Activated naive CD8-positive, alpha-beta T cell (primary cell): ENCODE results near the gene MAP3K14.

ENCODE experiments used
- H3K27ac Mint-ChIP-seq: one replicate; pipeline ENCODE4 v1.8.0; 2021; ENCODE audit warnings: mixed read lengths
- H3K27me3 Mint-ChIP-seq: one replicate; pipeline ENCODE4 v1.8.0; 2021; ENCODE audit warnings: mixed read lengths
- H3K36me3 Mint-ChIP-seq: one replicate; pipeline ENCODE4 v1.8.0; 2021; ENCODE audit warnings: mixed read lengths
- H3K4me1 Mint-ChIP-seq: one replicate; pipeline ENCODE4 v1.8.0; 2021; ENCODE audit warnings: low read depth, mixed read lengths
- H3K4me3 Mint-ChIP-seq: one replicate; pipeline ENCODE4 v1.8.0; 2021; ENCODE audit warnings: mild to moderate bottlenecking, mixed read lengths
- H3K9me3 Mint-ChIP-seq: one replicate; pipeline ENCODE4 v1.8.0; 2021; ENCODE audit warnings: low read depth, mixed read lengths

The MAP3K14 gene

DNA sequence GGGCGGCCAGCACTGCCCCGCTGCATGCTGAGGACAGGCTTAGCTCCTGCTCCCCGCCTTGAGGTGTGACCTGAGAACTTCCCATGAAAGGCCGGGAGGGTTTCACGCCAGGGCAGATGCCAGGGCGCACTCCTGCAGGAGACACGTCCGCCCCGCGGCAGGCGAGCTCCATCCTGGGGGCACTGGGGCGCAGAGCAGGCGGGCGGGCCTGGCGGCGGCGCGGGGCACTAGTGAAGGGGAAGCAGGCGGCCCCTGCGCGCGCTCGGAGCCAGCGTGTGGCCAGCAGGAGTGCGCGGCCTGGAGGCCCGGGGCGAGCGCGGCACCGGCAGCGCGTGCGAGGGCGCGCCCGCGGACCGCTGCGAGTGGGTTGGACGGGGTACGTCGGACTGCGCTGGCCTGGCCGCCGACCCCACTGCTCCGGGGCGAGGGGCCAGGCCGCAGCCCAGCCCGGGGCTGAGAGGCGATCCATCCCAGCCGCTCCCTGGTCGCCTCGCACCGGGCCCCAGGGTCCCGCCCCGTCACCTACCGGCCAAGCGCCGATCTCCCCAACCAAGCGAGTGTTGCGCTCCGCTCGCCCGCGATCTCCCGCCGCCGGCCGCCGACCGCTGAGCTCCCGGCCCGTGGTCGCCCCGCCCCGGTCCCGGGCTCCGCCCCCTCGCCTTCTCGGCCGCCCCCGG, at the start of gene MAP3K14:
TSS of gene MAP3K14 (minus strand) at position 587 of the 677 bp plus-strand sequence. CDS start 26,275 bp downstream, outside the sequence.
- H3K4me3 Mint-ChIP-seq, result peak within 1 kb of the TSS; percentile 96
- peaks cover 71% of the 10 kb centered on the region for H3K4me1 Mint-ChIP-seq
- H3K36me3 Mint-ChIP-seq, result peaks cover 20% of the 10 kb centered on the region
- no peaks in the 10 kb centered on the region for H3K9me3 Mint-ChIP-seq
- H3K27ac Mint-ChIP-seq, result peak within 1 kb of the TSS; percentile 99
- H3K27me3 Mint-ChIP-seq, result no peaks in the 10 kb centered on the region

DNA sequence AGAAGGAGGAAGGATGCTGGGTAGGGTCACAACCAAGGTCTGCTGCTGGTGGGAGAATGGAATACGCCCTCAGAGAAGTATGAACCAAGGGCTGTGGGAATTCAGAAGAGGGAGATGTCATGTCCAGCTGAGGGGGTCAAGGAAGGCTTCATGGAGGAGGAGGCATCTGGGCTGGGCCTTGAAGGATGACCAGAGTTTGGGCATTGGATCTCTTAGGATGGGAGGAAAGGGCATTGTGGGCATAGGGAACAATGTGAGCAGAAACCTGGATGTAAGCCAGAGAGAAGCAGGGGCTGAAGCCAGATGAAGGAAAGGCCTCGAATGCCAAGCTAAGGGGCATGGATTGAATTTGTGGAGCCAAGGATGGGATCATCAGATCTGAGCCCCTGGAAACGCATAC, 49.2 kb upstream of the MAP3K14 start:
- H3K4me1 Mint-ChIP-seq, result peaks cover 2% of the 10 kb centered on the region
- peaks cover 2% of the 10 kb centered on the region for H3K36me3 Mint-ChIP-seq
- no peaks in the 10 kb centered on the region for H3K9me3 Mint-ChIP-seq
- no peak overlapping the region for H3K4me3 Mint-ChIP-seq
- H3K27ac Mint-ChIP-seq, result no peak overlapping the region
- H3K27me3 Mint-ChIP-seq, result peaks cover 2% of the 10 kb centered on the region

DNA sequence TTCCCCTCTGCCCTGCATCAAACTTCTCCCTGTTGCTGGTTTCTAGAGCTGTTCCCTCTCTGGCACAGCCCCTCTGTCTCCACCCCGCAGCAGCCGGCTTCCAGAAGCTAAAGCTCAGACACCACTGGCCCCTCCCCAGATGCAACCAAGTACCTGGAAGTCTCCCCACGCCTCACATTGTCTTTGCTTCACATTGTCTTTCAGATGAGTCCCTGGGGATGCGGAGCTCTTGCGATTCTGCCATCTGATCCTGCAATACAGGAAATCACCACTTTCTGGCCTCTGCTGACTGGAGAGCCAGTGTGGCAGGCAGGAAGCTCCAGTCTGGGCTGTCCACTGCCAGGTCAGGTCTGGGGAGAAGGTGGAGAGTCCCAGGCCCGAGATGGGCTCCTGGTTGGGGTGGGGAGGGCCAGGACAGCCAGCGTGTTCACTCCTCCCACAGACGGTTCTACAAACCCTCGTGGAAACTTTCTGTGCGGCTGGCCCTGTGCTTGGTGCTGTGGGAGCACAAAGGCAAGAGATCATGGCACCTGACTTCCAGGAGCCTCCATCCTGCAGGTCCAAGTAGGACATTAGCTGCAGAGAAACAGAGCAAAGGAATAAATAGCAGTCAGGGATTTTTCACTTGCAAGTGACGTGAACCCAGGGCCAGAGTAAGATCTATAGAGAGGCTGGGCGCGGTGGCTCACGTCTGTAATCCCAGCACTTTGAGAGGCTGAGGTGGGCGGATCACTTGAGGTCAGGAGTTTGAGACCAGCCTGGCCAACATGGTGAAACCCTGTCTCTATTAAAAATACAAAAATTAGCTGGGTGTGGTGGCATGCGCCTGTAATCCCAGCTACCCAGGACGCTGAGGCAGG, 47.9 kb upstream of the MAP3K14 start:
- Mint-ChIP-seq H3K27ac (no peak overlapping the region), H3K36me3 (peaks cover 2% of the 10 kb centered on the region), H3K4me1 (no peaks in the 10 kb centered on the region), H3K27me3 (peaks cover 7% of the 10 kb centered on the region), H3K4me3 (no peak overlapping the region), H3K9me3 (no peaks in the 10 kb centered on the region)

DNA sequence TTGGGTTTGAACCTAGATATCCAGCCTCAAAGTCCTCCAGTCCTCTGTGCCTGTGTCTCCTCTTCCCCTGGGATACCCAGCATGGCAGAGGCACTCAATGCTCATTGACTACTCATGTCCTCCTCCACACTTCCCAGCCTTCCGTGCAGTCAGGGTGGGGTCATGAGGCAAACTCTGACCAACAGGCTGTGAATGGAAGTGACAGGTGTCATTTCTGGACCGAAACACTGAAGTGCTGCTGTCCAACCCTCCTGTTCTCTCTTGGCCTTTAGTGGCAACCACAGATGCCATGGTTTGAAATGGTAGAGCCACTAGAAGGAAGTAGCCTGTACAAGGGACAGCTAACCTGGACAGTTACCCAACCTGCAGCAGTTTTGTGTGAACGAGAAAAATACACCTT, 46.7 kb upstream of the MAP3K14 start:
- H3K27ac Mint-ChIP-seq, result no peak overlapping the region
- H3K9me3 Mint-ChIP-seq, result no peaks in the 10 kb centered on the region
- H3K27me3 Mint-ChIP-seq, result peaks cover 7% of the 10 kb centered on the region
- H3K4me3 Mint-ChIP-seq, result no peak overlapping the region
- H3K4me1 Mint-ChIP-seq, result no peaks in the 10 kb centered on the region
- peaks cover 2% of the 10 kb centered on the region for H3K36me3 Mint-ChIP-seq

DNA sequence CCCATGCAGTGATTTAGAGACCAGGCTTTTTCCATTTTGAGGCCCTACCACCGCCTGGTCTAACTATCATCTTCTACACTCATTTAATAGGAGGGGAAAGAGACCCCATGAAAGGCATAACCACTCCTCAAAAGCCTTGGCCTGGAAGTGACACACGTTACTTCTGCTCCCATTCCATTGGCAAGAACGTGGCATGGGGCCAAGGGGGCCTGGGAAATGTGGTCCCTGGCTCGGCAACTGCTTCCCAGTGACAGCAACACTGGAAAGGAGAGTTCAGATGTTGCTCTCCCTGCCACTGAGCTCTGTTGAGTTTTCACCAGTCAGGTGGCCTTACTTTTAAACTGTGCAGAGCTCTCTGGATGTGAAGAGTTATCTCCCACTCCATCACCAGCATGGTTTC, 45.2 kb upstream of the MAP3K14 start:
- peaks cover 7% of the 10 kb centered on the region for H3K27me3 Mint-ChIP-seq
- H3K4me1 Mint-ChIP-seq, result peaks cover 10% of the 10 kb centered on the region
- no peak overlapping the region for H3K27ac Mint-ChIP-seq
- no peak overlapping the region for H3K4me3 Mint-ChIP-seq
- no peaks in the 10 kb centered on the region for H3K9me3 Mint-ChIP-seq
- H3K36me3 Mint-ChIP-seq, result peaks cover 2% of the 10 kb centered on the region

DNA sequence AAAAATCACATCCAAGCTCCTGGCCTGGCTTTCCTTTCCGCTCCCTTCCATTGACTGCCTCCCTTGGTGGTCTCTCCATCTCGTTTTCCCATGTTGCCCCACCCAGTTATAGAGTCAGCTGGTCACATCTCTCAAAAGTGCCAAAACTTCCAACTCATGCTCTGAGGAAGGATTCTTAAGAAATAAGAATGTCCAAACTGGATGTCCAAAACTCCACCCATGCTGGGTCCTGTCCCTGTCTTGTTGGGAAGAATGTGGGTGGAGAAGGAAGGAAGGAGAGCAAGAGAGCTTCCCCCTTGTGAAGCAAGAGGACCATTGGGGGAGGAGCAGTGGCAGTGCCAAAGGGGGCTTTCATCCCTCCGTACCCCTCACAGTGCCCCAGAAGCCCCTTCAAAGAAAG, 44.6 kb upstream of the MAP3K14 start:
- Mint-ChIP-seq H3K4me3 (no peak overlapping the region), H3K9me3 (no peaks in the 10 kb centered on the region), H3K4me1 (peaks cover 10% of the 10 kb centered on the region), H3K27me3 (peaks cover 7% of the 10 kb centered on the region), H3K36me3 (peaks cover 2% of the 10 kb centered on the region), H3K27ac (no peak overlapping the region)

DNA sequence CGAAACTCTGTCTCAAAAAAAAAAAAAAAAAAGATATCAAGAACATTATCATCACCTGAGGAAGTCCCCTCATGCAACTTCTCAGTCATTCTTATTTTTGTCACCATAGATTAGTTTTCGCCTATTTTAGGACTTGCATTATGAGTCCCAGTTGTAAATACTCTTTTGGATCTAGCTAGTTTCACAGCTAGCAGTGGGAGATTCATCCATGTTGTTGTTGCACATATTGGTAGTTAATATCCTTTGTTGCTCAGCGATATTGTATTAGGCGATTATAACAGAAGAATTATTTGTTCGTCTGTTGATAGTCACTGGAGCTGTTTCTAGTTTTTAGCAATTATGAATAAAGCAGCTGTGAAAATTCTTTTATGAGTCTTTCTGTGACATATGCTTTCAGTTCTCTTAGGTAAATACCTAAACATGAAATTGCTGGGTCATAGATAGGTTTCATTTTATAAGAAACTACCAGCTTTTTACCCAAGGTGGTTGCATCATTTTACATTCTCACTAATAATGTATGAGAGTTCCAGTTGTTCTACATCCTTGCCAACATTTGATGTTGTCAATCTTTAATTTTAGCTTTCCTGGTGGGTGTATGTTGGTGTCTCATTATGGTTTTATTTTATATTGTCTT, 40.7 kb upstream of the MAP3K14 start:
- peaks cover 7% of the 10 kb centered on the region for H3K27me3 Mint-ChIP-seq
- no peaks in the 10 kb centered on the region for H3K9me3 Mint-ChIP-seq
- H3K27ac Mint-ChIP-seq, result peak overlapping the region; percentile 11
- no peak overlapping the region for H3K4me3 Mint-ChIP-seq
- H3K4me1 Mint-ChIP-seq, result peaks cover 20% of the 10 kb centered on the region
- H3K36me3 Mint-ChIP-seq, result peaks cover 2% of the 10 kb centered on the region

DNA sequence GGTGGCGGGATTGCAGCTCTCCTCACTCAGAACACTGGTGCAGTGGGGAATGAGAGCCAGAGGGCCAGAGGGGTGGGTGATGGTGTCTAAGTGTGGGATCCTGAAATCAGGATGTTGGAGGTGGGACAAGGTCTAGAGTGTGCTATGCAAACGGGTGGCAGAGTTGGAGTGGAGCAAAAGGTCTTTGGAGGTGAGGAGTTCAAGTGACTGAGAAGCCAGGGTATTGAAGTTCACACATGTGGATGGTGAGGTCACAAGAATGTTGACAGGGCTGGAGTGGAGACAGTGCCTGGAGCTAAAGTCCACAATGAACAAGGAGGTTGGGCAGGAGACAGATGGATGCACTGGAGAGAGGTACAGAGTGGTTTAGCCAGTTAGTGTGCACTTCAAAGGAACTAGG, 38.3 kb upstream of the MAP3K14 start:
- H3K4me3 Mint-ChIP-seq, result no peak overlapping the region
- peaks cover 10% of the 10 kb centered on the region for H3K9me3 Mint-ChIP-seq
- H3K27me3 Mint-ChIP-seq, result no peaks in the 10 kb centered on the region
- peaks cover 5% of the 10 kb centered on the region for H3K36me3 Mint-ChIP-seq
- no peak overlapping the region for H3K27ac Mint-ChIP-seq
- H3K4me1 Mint-ChIP-seq, result peaks cover 27% of the 10 kb centered on the region

DNA sequence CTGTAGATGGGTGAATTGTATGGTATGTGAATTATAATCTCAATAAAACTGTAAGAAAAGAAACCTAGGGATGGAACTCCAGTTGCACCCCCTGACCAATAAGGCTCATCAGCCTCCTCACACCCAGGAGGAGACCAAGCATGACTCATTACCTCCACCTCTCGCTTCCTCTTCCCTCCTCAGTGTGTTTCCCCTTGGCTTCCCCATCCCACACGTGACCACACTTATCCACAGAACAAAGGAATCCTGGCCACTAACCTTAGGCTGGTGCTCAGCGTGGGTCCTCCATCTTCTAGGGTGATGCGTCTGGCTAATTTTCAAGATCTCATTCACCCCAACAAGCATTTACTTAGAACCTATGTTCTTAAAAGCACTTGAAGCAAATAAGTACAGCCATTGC, 36.2 kb upstream of the MAP3K14 start:
- H3K27me3 Mint-ChIP-seq, result no peaks in the 10 kb centered on the region
- peaks cover 5% of the 10 kb centered on the region for H3K36me3 Mint-ChIP-seq
- H3K9me3 Mint-ChIP-seq, result peaks cover 10% of the 10 kb centered on the region
- no peak overlapping the region for H3K4me3 Mint-ChIP-seq
- peak overlapping the region; percentile 11 for H3K27ac Mint-ChIP-seq
- peaks cover 25% of the 10 kb centered on the region for H3K4me1 Mint-ChIP-seq

DNA sequence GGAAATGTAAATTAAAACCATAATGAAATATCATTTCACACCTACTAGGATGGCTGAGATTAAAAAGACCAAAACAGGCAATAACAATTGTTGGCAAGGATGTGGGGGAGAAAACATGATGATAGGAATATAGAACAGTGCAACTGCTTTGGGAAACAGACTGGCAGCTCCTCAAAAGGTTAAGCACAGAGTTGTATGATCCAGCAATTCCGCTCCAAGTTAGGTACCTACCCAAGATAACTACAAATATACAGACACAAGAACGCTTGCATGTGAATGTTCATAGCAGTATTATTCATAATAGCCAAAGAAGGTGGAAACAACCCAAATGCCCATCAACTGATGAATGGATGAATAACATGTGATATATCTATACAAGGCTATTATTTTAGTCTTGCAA, 35.0 kb upstream of the MAP3K14 start:
- Mint-ChIP-seq H3K4me1 (peaks cover 17% of the 10 kb centered on the region), H3K4me3 (no peak overlapping the region), H3K36me3 (peaks cover 5% of the 10 kb centered on the region), H3K9me3 (peaks cover 10% of the 10 kb centered on the region), H3K27me3 (no peaks in the 10 kb centered on the region), H3K27ac (no peak overlapping the region)

DNA sequence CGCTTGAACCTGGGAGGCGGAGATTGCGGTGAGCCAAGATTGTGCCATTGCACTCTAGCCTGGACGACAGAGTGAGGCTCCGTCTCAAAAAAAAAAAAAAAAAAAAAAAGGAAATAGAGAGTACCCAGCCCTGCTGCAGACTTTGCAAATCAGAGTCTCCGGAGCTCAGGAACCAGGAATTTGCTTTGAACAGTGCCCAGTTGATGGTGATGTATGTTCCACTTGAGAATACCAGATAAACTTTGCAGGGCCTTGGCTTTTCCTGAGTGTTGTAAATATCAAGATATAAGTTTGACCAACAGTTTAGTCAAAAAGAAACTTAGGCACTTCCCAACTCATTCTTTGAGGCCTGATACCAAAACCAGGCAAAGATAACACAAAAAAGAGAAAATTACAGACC, 30.6 kb upstream of the MAP3K14 start:
- H3K27ac Mint-ChIP-seq, result no peak overlapping the region
- peaks cover 10% of the 10 kb centered on the region for H3K9me3 Mint-ChIP-seq
- peaks cover 5% of the 10 kb centered on the region for H3K36me3 Mint-ChIP-seq
- H3K4me3 Mint-ChIP-seq, result no peak overlapping the region
- H3K4me1 Mint-ChIP-seq, result peaks cover 12% of the 10 kb centered on the region
- H3K27me3 Mint-ChIP-seq, result no peaks in the 10 kb centered on the region

DNA sequence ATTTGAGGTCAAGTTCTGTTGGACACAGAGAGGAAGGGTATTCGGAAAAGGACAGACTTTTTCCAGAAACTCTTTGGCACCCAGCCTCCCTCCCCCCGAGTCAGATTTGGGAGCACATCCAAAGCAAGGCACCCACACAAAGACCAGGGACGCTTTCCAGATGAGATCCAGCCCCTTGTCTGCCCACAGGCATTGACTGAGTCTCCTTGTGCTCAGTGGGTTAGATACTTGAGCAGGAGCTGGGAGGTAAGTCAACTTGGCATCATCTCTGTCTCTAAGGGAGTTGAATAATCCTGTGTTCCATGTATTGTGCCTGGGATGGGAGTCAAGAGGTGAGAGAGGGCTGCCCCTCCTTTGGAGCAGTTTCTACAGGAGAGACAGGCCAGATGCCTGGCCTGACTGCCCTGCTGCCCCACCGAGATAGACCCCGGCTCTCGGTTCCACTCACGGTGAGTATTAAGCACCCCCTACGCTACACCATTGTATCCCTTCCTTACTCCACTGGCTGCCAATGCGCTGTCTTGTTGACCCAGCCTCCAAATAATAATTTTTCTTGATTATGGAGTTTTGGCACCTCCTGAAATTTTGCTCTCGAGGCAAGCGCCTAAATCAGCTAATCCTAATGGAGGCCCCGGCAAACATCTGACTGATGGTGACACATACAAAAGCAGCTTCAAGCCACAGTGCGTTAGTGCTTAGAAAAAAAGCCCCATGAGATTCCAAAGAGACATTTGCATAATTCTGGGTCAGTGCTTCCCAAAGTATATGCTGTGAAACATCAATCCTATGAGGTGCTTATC, 29.6 kb upstream of the MAP3K14 start:
- H3K36me3 Mint-ChIP-seq, result peaks cover 4% of the 10 kb centered on the region
- H3K27me3 Mint-ChIP-seq, result no peaks in the 10 kb centered on the region
- peaks cover 5% of the 10 kb centered on the region for H3K4me1 Mint-ChIP-seq
- peaks cover 6% of the 10 kb centered on the region for H3K9me3 Mint-ChIP-seq
- no peak overlapping the region for H3K4me3 Mint-ChIP-seq
- no peak overlapping the region for H3K27ac Mint-ChIP-seq

DNA sequence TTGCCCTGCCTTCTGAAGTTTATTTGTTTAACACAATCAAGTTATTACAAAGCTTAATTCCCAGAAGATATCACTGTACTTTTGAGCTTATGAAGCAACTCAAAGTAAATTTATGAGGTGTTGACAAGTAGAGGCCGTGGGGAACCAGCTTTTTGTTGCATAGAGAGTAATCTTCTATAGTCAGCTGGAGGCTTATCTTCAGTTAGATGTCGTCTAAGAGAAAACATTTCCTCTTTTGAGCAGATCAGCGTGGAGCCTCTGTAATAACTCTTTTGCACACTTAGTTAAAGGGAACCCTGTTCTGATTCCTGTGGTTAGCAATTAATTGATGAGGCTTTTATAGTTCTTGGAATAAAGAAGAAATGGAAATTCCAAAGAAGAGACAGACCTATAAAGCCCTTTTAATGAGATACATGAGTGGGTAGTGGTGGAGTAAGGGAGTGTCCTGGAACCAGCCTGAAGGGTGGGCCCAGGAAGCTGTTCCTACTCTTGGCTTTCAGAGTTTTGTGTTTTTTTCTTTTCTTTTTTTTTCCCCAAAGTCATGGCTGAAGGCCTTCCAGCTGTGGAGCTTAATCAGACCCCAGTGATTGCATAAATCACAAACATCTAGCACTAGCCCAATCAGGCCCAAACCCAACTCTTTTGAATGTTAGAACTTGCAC, 28.9 kb upstream of the MAP3K14 start:
- Mint-ChIP-seq H3K4me3 (no peak overlapping the region), H3K27me3 (no peaks in the 10 kb centered on the region), H3K4me1 (peaks cover 5% of the 10 kb centered on the region), H3K36me3 (no peaks in the 10 kb centered on the region), H3K9me3 (no peaks in the 10 kb centered on the region), H3K27ac (no peak overlapping the region)

DNA sequence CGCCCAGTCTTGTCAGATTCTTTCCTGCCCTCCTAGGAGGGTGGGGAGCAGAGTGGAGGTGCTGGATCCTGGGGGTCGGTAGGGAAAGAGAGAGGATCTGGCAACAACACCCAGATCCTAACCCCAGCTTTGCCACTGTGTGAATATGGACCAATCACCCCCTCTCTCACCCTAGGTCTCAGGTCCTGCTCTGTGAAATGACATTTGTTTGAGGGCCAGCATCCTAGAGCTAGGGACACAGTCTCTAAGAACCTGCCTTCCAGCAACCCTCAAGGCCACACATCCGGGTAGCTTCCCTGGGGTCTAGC, 28.4 kb upstream of the MAP3K14 start:
- no peaks in the 10 kb centered on the region for H3K9me3 Mint-ChIP-seq

More for the DNA sequence above, 28.4 kb upstream of the MAP3K14 start:
- Mint-ChIP-seq H3K27ac (no peak overlapping the region), H3K27me3 (no peaks in the 10 kb centered on the region), H3K4me3 (no peak overlapping the region), H3K4me1 (peaks cover 5% of the 10 kb centered on the region), H3K36me3 (no peaks in the 10 kb centered on the region)
